Ascending aorta (tissue), 2 donors: ENCODE data around the gene NEURL1. TPM values are rescaled to one million over a fixed set of nuclear protein-coding genes. Genes with fewer than 3 reads are reported as not detected.

Experiments used
- DNase-seq, 2 donors: peaks; one replicate each; pipeline ENCODE4 v3.0.0-alpha.2; 2019; ENCODE audit warnings: low spot score in 2 of 2
- H3K27ac ChIP-seq, 2 donors: fragments of 200-600 bp; sonication (generic); one replicate each; pipeline ENCODE4 v1.5.1; 2016 to 2017; ENCODE audit warnings: mild to moderate bottlenecking in 1 of 2
- H3K27me3 ChIP-seq: fragments of 200-600 bp; sonication (generic); one replicate; pipeline ENCODE4 v1.5.1; 2017
- H3K36me3 ChIP-seq, 2 donors: fragments of 200-600 bp; sonication (generic); one replicate each; pipeline ENCODE4 v1.5.1; 2016
- H3K4me1 ChIP-seq, 2 donors: fragments of 200-600 bp; sonication (generic); one replicate each; pipeline ENCODE4 v1.5.1; 2016 to 2017; ENCODE audit warnings: mild to moderate bottlenecking in 1 of 2
- H3K4me3 ChIP-seq, 2 donors: fragments of 200-600 bp; sonication (generic); one replicate each; pipeline ENCODE4 v1.5.1; 2016 to 2017; ENCODE audit warnings: mild to moderate bottlenecking in 1 of 2
- H3K9me3 ChIP-seq, 2 donors: fragments of 200-600 bp; sonication (generic); one replicate each; pipeline ENCODE4 v1.5.1; 2016
- CTCF ChIP-seq, 3 experiments: fragments of 200-600 bp in 2 of 3; fragments of 450-650 bp in 1 of 3; sonication (generic) in 2 of 3; IDR thresholded peaks; one replicate each; pipeline ENCODE4 v1.5.1; 2016 to 2019; ENCODE audit warnings: antibody characterized with exemption in 3 of 3, mild to moderate bottlenecking in 1 of 3, moderate library complexity in 1 of 3
- intact Hi-C: fragments of 100-400 bp; cut with DNase I; formaldehyde crosslinking; loops from one replicate; pipeline ENCODE4 v1.15.1; 2023
- total RNA-seq: library from RNA; depleted of rRNA; stranded (reverse); fragments of >200 nt; gene quantifications from one replicate; pipeline ENCODE4 v1.1.0, GENCODE V29; 2016

The NEURL1 gene
- total RNA-seq, 1 donor from 2014 or later, result not detected

- no peak overlapping the region for H3K27ac ChIP-seq
These were observed 123.4 kb downstream of the NEURL1 start for GRCh38 chr10:103616705-103617601.

GRCh38 chr10:103617602-103618385 lies 124.3 kb downstream of the NEURL1 start:
- no peak overlapping the region for H3K4me3 ChIP-seq
- no peaks in the 10 kb centered on the region for H3K9me3 ChIP-seq
- H3K4me1 ChIP-seq, result peaks cover 28 to 48% of the 10 kb centered on the region in 2 donors
- no peak for TF ChIP-seq CTCF (IDR thresholded peaks at IDR 0.05)
- no peaks in the 10 kb centered on the region for H3K27me3 ChIP-seq
- peaks cover 21 to 42% of the 10 kb centered on the region in 2 donors for H3K36me3 ChIP-seq
- DNase-seq, result no peak
- intact Hi-C loops, result no loop called here
- H3K27ac ChIP-seq, result peak overlapping the region; percentile 80

More at GRCh38 chr10:103616705-103617601, 123.4 kb downstream of the NEURL1 start:
- intact Hi-C loops, result no loop called here
- peaks cover 30 to 49% of the 10 kb centered on the region in 2 donors for H3K36me3 ChIP-seq
- DNase-seq, result peak in 1 of 2 donors; percentile 77
- H3K4me1 ChIP-seq, result peaks cover 23 to 40% of the 10 kb centered on the region in 2 donors
- TF ChIP-seq CTCF (IDR thresholded peaks at IDR 0.05), result no peak
- no peaks in the 10 kb centered on the region for H3K9me3 ChIP-seq
- H3K27me3 ChIP-seq, result no peaks in the 10 kb centered on the region
- no peak overlapping the region for H3K4me3 ChIP-seq

- H3K4me1 ChIP-seq, result peaks cover 28 to 56% of the 10 kb centered on the region in 2 donors
- H3K9me3 ChIP-seq, result no peaks in the 10 kb centered on the region
- intact Hi-C loops, result no loop called here
- peak in 1 of 2 donors; percentile 90 for DNase-seq
- no peak for TF ChIP-seq CTCF (IDR thresholded peaks at IDR 0.05)
- no peaks in the 10 kb centered on the region for H3K27me3 ChIP-seq
- peak overlapping the region; percentile 80 for H3K27ac ChIP-seq
- H3K4me3 ChIP-seq, result peak overlapping the region in 1 of 2 donors; percentile 2
- H3K36me3 ChIP-seq, result peaks cover 11 to 32% of the 10 kb centered on the region in 2 donors
These were observed 125.3 kb downstream of the NEURL1 start for GRCh38 chr10:103618575-103619423.

- no peak for TF ChIP-seq CTCF (IDR thresholded peaks at IDR 0.05)
- DNase-seq, result no peak
- Histone ChIP-seq H3K27me3 (no peaks in the 10 kb centered on the region), H3K9me3 (no peaks in the 10 kb centered on the region), H3K4me1 (peaks cover 28 to 56% of the 10 kb centered on the region in 2 donors), H3K36me3 (peaks cover 11 to 25% of the 10 kb centered on the region in 2 donors), H3K27ac (peak overlapping the region; percentile 80), H3K4me3 (no peak overlapping the region)
- intact Hi-C loops, result loop anchor here (1.0 kb wide), 1 partner anchor 42 kb away; no protein-coding TSS in a partner anchor
These were observed 126.2 kb downstream of the NEURL1 start for GRCh38 chr10:103619424-103620351.
